GM18861 (cell line): Measurements from ENCODE around the gene LHX4.

Source experiments
- ATAC-seq: cut with Tn5 transposase; IDR thresholded peaks from one replicate; pipeline ENCODE4 v1.9.1; 2021; ENCODE audit not compliant: unreplicated experiment

The LHX4 gene

DNA sequence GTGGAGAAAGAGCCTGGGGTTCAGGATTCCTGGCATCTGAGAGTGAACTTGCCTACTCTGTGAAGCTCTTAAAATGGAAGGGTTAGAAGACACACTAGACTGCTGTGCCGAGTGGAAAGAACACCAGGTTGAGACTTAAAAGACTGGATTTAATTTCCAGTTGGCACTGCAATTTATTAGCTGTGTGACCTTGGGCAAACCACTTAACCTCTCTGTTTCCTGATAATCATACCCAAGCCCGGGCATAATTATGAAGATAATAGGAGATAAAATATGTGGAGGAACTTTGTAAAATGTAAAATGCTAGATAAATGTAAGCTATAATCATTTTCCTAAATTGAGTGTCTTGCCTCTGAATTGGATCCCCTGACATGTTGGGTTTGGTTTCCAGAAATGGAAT lies 4.7 kb upstream of the LHX4 start:
- no peak for ATAC-seq

DNA sequence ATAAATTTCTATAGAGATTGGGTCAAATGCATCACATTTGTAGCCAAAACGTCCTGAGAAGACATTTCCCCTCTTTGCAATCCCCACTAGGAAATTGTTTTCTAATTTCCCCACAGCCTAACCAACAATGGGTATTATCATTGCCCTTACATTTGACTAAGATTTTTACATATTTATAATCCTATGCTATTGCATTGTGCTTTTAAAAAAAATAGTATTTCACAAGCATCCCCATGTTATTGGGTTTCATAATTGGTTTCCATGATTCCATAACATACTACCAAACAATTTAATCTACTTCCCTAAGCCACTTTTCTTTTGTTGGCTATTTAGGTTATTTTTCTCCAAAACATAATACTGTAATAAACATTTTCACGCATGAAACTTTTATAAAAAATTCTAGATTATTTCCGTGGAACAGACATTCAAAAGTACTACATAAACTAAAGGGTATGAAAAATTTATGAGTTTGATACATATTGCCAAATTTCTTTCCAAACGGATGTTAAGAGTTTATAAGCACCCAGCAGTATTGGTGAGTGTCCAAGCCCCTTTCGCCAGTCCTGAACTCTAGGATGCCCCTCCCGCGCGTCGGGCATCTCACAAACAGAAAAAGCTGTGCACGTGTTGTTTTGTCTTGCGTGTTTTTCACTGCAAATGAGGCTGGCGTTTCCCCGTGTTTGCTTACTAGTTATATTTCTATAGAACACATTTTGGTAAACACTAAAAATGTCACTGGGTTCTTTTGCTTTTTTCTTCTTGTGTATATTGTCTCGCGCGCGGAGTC lies 2.0 kb upstream of the LHX4 start:
- no peak for ATAC-seq

DNA sequence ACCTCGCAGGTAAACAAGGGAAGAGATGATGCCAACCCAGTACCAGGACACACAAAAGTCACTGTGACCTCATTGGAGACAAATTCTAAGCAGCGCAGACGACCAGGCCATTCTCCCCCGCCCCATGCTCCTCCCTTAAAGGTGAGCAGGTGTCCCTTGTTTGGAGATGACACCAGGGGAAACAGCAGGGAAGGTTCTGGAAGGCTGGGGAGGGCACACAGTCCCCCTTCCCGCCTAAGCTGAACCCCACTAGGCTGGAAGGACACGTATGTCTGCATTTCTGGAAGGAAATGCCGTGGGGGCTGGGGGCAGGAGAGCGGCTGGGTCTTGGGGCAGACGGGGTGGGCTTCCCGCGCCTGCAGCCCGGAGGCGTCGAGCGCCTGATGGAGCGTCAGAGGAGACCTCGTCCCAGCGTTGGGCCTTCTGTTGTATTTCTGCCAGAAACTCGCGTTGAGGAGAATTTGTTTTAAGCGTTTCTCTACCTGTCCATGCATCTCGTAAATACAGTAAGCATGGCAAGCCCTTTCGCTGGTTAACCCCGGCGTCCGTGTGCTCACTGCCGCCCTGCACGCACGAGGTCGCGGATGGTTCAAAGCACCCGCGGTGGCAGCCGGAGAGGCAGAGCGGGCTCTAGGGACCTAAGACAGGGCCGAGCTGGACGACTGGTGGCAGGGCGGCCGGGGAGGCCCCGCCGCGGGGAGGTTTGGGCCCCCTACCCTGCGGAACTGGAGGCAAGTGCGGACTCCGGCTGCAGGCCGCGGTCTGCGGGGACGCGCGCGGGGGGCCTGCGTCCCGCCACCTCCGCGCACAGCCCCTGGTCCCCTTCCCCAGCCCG lies 1.2 kb upstream of the LHX4 start:
- ATAC-seq: no peak

DNA sequence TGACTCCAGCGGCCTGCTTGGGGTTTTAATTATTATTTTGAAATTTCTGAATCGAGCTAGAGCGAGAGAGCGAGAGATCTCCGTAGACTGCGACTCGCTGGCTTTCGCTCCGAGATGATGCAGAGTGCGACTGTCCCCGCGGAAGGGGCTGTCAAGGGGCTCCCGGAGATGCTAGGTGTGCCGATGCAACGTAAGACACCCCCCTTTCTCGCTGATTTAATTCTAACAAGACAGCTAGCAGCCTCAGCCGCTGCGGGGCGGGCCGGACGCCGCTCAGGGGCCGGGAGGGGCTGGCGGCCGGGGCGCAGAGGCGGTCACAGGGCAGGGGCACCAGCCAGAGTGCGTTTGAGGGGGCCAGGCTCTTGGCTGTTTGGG lies 339 bp downstream of the LHX4 start:
- no peak for ATAC-seq

DNA sequence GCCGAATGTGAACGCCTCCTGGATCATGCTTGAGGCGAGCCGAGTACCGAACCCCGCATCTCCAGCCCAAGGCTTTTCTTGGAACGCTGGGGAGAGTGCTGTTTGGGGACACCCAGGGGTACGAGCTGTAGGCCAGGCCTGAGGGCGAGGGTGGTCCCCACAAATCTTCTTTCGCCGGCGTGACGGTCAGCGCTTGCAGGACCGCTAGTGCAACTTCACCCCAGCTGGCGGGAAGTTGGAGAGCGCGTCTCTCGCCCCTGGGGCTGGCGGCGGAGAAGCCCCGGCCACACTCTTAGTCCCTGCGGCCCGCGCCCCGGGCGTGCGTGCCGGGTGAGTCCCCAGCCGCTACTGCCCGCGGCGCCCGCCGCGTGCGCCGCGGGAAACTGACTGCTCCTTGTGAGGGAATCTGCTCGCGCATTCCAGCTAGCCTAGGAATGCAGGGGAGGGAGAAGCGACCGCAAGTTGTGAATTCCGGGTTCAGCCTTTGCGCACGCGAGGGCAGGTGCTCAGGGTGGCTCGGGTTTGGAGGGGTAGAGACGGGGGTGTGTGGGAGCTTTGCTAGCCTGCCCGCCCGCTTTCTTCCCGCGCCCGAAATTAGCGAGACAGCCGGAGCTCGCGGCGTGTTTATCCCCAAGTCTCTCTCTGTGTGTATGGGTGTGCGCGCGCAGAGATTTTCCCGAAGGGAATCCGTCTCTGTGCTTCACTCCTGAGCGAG lies 884 bp downstream of the LHX4 start:
- no peak for ATAC-seq

DNA sequence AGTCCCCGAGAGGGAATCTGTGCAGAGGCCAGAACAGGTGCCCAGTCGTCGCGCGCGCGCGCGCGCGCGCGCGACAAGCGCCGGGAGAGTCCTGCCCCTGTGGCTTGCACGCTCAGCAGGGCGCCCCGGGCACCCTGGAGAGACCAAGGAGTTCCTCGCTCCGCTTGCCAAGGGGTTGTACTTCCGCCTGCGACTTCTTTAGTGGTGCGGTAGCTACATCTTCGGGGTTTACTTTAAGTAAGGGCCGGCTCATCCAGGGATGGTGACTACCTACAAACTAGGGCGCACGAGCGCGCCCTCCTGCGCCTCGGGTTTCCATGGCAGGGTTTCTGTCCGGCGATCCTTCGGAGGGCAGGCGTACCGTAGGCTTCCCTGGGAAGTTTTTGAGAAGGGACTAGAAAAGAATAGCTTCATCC lies 1.4 kb downstream of the LHX4 start:
- no peak for ATAC-seq

DNA sequence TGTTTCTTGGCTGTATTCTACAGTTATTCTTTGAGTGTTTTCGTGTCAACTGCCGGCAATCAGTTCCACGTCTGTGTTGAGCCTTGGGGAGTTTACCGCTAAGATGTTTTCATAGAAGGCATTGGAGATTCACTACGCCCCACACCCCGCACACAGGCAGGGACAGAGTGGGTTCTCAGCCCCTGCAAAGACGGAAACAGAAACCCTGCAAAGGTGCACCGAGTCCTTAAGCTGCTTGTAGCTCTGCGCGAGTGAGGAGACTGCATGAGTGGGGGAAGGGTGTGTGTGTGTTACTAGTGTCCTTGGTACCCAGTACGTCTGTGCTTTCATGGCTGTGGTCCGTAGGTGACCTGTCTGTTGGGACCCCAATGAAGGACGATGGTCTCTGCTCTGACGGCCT lies 1.9 kb downstream of the LHX4 start:
- no peak for ATAC-seq

DNA sequence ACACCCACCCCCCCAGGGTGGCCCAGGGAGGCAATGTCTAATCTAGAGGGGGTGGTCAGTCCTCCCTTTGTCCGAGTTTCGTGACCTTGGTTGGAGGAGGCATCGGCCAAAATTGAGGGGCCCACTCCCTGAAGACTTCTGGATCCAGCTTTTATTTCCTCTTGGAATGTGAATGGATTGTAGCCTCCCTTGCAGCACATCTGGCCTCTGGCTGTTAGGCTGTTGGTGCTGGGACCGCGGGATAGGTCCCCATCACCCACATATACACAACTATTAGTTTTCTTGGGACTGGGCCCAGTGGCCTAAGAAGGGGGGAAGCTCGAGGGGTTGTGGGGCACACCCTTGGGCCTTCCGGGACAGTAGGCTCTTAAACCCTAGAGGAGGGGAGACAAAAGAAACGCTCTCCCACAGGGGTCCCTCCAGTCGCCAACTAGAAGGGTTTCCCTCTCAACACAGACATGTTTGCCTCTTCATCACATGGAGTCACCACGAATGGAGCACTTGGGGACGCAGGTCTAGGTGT lies 2.5 kb downstream of the LHX4 start:
- ATAC-seq: no peak

DNA sequence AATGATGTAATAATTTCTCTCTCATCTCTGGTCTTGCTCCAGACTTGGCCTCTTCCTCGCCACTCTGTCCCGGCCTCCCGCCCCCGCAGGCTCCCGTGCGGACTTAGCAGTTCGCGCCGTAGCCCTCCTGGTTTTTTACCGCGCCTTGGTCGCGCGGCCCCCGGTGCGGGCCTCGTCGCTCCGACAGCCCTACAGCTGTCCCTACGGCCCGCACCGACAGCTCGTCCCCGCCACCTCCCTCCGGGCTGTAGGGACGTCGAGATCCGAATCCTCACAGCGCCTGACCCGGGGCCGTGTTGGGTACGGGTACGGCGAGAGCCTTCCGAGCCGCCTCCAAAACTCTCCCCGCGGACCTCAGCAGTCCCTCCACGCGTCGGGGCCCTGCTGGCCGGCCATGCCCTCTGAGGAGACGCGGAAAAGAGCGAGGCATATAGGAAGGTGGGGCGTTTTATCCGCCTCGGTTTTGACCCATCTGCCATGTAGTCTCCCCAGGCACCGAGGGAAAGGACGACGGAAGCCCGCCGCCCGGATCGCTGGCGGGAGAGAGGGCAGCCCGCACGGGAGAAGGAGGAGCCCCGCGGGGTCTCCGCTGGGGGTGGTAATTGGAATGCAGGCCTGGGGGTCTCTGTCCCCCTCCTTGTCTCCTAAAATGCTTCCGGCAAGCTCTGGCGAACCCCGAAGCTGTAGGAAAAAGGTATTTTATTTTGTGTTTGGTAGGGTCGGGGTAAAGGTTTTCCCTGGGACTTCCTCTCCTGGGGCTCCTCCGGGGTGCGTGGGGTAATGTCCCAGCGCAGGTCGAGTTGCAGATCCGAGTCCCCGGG lies 3.3 kb downstream of the LHX4 start:
- ATAC-seq: no peak

DNA sequence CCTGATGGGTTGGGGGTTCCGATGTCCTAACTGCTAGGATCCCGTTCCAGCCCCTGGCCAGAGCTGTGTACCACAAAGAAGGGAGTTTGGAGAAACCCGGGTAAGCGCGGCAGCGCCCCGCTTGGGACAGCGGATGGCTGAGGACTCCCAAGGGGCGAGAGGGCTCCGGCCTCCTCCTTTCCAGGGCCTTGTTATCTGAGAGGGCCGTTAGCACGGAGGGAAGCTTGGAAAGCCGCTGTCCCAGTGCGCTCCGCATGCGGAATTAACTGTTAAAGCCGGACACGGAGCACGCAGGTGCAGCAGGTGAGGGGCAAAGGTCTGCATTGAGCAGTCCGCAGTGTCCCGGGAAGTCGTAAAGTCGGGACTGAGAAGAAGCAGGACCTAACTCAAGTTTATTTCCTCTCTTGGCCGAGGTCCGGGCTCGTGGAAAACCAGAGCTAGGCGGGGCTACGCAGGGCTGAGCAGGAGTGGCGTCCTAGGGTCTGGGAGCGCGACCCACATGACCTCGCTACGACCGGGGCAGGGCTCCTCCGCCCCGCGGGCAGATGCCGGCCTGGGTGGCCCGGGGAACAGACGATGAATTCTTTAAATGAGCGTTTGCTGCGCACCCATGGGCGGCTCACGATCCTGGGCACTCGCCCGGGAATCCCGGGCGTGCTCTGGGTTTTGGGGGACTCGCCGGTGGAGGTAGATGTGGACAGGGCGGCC lies 4.5 kb downstream of the LHX4 start:
- no peak for ATAC-seq

DNA sequence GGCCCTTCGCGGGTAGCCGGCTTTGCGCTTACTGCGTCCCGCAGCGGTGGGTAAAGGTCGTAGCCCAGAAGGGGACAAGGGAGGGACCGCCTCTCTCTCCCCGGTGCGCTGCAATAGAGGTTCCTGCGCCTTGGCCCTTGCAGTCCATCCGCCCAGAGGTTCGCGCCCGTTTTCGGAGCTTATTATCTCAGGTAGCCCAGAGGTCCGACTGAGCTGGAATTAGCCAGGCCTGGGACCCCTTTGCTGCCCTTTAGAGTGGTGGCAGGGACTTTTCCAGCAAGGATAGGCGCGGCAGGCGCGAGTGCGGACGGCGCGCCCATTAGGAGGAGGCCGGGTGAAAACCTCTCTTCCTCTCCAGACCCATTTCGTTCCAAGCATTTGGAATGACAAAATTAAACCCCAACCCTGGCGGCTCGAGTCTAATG lies 5.0 kb downstream of the LHX4 start:
- ATAC-seq: no peak

DNA sequence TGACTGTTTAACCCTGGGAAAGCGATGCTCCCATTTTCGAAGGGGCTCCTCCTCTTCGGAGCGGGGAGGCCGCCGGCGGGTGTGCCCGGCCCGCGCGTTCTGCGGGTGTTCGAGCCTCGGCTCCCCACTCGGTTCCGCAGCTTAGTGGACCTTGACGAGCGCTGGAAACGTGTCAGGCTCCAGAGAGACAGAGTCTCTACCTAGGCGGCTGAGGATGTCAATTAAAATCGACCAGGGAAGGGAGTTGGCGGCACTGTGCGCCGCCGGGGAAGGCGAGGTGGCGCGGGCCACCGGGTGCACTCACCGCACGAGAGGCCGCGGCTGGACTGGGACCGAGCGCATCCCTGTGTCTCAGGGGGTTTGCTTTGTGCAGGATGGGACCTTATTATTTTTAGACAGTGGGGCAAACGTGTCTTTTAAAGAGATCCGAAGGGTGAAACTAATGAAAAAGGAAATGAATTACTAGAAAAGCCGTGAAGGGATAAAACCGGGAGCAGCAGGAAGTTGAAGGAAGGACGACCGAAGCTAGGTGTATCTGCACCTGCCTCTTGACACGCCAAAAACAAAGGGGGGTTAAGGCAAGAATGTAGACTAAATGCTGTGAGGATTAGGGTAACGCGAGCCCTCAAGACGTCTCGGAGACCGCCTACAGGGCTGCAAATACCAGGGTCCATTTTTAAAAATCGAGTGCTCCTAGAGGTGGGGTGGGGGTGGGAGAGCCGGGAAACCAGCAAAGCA lies 5.6 kb downstream of the LHX4 start:
- no peak for ATAC-seq

DNA sequence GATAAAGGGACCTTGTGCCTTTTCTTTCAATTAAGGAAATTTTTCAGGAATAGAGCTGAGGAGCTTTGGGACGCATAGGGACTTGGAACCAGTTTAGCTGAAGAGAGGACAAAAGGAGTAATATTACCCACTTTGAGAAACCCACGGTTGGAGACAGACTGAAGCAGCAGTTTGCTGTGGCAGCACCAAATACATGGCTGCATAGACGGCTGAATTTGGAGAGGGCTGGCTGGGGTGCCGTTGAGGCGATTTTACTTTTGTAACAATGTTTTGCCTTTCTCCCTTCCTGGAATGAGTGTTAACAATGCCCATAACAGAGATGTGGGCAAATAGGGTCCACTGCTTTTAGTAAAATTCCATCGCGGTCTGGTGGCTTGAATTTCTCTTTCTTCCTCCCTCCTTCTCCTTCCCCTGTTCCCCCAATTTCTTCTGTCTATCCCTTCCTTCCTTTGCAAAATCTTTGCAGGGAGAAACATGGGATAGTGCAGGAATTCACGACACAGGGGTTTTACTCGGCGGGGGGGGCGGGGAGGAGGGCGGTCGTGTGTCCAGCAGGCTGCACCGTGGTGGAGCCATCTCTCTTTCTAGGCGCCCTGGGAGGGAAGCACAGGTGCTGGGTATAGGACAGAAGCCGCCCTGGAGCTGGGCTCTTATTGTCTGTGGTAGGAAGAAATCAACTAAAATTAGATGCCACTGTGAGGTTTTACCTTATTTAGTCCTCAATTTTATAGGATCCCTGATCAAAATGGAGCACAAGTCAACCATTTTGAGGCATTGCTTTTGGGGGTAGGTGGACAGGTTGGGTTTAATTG lies 6.8 kb downstream of the LHX4 start:
- no peak for ATAC-seq

DNA sequence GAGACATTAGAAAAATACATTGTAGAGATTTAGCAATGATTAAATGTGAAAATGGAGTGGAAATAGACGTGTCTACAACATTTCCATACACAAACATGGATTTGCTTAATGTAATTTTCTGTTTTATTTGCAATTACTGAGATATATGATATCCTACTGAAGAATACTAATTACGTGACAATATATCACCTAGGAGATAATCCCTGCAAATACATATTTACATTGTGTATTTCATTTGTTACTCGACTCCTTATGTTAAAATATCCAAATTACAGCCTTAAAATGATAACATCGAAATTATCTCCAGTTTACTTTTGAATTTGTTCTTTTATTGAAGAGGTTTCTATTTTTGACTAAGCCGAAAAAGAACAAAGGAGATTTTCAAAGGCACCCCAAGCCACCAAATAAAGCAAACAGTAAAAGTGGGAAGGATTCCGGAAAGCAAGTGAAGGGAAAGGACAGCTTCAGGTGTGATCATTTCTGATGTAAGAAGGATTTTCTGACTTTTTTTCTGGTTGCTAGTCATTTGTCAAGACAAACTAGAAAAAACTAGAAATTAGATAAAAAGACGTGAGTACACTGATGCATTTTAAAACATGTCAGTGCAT lies 7.9 kb downstream of the LHX4 start:
- no peak for ATAC-seq

DNA sequence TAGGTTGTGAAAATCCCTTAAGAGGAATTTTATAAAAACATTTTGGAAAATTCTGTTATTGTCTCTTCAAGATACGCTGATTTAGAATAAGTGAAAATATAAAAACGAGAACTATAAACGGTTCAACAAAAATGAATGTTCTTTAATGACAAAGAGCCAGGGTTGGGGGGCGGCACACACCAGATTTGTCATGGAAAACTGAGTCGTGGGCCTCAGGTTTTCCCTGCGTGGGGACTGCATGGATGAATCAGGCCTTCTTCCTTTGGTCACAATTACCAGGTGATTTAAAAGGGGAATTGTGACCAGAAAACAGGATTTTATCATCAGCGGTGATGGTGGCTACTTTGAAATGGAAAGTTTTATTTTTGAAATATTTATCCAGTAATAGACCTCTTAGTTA lies 8.6 kb downstream of the LHX4 start:
- ATAC-seq: no peak

DNA sequence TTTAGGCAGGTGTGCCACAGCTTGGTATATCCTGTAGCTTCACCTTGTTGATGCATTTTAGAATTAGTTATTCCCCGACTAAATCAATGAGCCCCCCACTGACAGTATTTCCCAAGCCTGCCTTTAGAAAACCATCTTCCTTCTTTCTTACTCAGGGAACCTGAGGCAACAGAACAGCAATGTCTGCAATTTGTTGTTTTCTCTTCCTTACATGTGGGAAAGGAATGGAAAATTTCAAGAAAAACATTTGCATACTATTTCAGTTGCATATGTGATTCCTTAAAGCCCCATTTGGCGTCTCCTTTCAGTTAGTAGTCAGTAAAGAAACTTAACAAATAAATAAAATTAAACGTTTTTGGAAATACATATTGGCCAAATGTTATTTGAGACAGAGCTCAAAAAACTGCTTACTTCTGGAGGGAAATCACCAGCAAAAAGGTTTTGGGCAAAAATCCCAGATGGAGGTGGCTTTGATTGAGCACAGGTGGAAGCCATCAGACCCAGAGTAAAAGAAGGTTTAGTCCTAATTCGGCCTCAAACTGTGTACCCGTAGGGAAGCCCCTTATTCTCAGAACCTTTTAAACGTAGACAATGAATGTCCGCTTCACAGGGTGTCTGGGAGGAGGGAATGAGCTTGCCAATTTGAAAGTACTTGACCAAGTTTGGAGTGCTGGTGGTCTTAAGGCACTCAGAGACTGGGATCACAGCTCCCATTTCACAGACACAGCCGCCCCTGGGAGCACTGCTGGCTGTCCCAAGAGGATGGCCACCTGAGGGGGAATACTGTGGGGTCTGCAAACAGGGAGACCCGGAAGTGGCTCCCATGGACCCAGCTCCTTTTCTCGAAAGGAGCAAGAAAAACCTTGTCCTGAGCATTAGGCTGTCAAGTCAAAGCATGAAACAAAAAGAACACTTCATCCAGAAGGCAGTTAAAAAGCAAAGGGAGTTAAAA lies 9.4 kb downstream of the LHX4 start:
- ATAC-seq: no peak
